PC-3 (cell line): Measurements from ENCODE around the gene RRBP1. TPM values are rescaled to one million over a fixed set of nuclear protein-coding genes. Genes with fewer than 3 reads are reported as not detected.

ENCODE experiments used
- ATAC-seq: fragments of 200-7000 bp; cut with Tn5 transposase; 2 replicates; pipeline ENCODE4 v1.9.1; 2020; ENCODE audit warnings: mild to moderate bottlenecking, moderate library complexity
- BruUV-seq: library from RNA; stranded (reverse); fragments of 400-500 nt; replicated peaks from 2 replicates; lab custom pipeline; 2021; lab: Mats Ljungman, UMichigan
- CTCF ChIA-PET: fragments of 300-600 bp; sonication (Branson Sonifier 250); formaldehyde crosslinking; loops from one replicate; lab custom pipeline; 2022; ENCODE audit warnings: antibody characterized with exemption; lab: Charles Lee
- POLR2A ChIA-PET: fragments of 300-600 bp; sonication (Branson Sonifier 250); formaldehyde crosslinking; loops from one replicate; lab custom pipeline; 2022; ENCODE audit warnings: antibody characterized with exemption; ENCODE audit not compliant: unreplicated experiment; lab: Charles Lee
- DNase-seq: peaks from one replicate; pipeline ENCODE4 v3.0.0-alpha.2; 2015
- H2AFZ ChIP-seq: fragments of 300-600 bp; sonication (generic); 2 replicates; pipeline ENCODE4 v1.6.0; 2016; ENCODE audit warnings: antibody characterized with exemption, low read length
- H3F3A ChIP-seq: fragments of 300-600 bp; sonication (generic); one replicate; pipeline ENCODE4 v1.6.0; 2017; ENCODE audit warnings: antibody characterized with exemption, low read length, control low read depth, mild to moderate bottlenecking; ENCODE audit not compliant: unreplicated experiment
- H3K27ac ChIP-seq: fragments of 300-600 bp; sonication (generic); 2 replicates; pipeline ENCODE4 v1.5.1; 2016; ENCODE audit warnings: mild to moderate bottlenecking, low read length
- H3K27me3 ChIP-seq: fragments of 300-600 bp; sonication (generic); 2 replicates; pipeline ENCODE4 v1.6.1; 2016; ENCODE audit warnings: low read length, mixed read lengths
- H3K36me3 ChIP-seq: fragments of 300-600 bp; sonication (generic); 2 replicates; pipeline ENCODE4 v1.6.1; 2016; ENCODE audit warnings: low read depth, mixed run types, low read length, mixed read lengths
- H3K4me1 ChIP-seq: fragments of 300-600 bp; sonication (generic); 2 replicates; pipeline ENCODE4 v1.5.1; 2016; ENCODE audit warnings: low read length; ENCODE audit not compliant: insufficient read depth
- H3K4me2 ChIP-seq: fragments of 300-600 bp; sonication (generic); 2 replicates; pipeline ENCODE4 v1.6.0; 2016; ENCODE audit warnings: low read length
- H3K4me3 ChIP-seq: fragments of 300-600 bp; sonication (generic); 2 replicates; pipeline ENCODE4 v1.5.1; 2016; ENCODE audit warnings: mild to moderate bottlenecking, low read length, mixed read lengths
- H3K79me2 ChIP-seq: fragments of 300-600 bp; sonication (generic); 2 replicates; pipeline ENCODE4 v1.6.1; 2017; ENCODE audit warnings: low read length, mixed read lengths
- H3K9ac ChIP-seq: fragments of 300-600 bp; sonication (generic); 2 replicates; pipeline ENCODE4 v1.6.0; 2016; ENCODE audit warnings: mild to moderate bottlenecking, low read length
- H3K9me2 ChIP-seq: fragments of 300-600 bp; sonication (generic); replicated peaks from 2 replicates; pipeline ENCODE4 v1.6.1; 2016; ENCODE audit warnings: mixed run types, low read length, mixed read lengths
- H3K9me3 ChIP-seq: fragments of 300-600 bp; sonication (generic); 2 replicates; pipeline ENCODE4 v1.6.1; 2016; ENCODE audit warnings: low read length, mixed read lengths
- H4K20me1 ChIP-seq: fragments of 300-600 bp; sonication (generic); 2 replicates; pipeline ENCODE4 v1.6.1; 2016; ENCODE audit warnings: low read length, mixed read lengths
- EZH2 ChIP-seq: fragments of 300-600 bp; sonication (generic); IDR thresholded peaks from one replicate; pipeline ENCODE4 v1.6.1; 2017; ENCODE audit warnings: antibody characterized with exemption, mild to moderate bottlenecking, low read length; ENCODE audit not compliant: unreplicated experiment
- EZH2phosphoT487 ChIP-seq: fragments of 300-600 bp; sonication (generic); IDR thresholded peaks from 2 replicates; pipeline ENCODE4 v1.6.1; 2018; ENCODE audit warnings: mild to moderate bottlenecking, antibody characterized with exemption, low read length, borderline replicate concordance
- intact Hi-C: fragments of 100-400 bp; cut with micrococcal nuclease; formaldehyde crosslinking; loops from 2 replicates; pipeline ENCODE4 v1.9.0; 2023
- total RNA-seq: library from RNA; depleted of rRNA; stranded (reverse); fragments of >200 nt; gene quantifications from 2 replicates; pipeline ENCODE4 v1.2.3, GENCODE V29; 2014
- TF ChIP-seq, protein P1 (sequence below): fragments of 300-600 bp; sonication (generic); conservative IDR thresholded peaks from 2 replicates; pipeline ENCODE4 v1.5.1; 2017; ENCODE audit warnings: antibody characterized with exemption, low read depth, mild to moderate bottlenecking, low read length

Gene RRBP1
- total RNA-seq, 1 experiment from 2014 or later, result 176 TPM

DNA sequence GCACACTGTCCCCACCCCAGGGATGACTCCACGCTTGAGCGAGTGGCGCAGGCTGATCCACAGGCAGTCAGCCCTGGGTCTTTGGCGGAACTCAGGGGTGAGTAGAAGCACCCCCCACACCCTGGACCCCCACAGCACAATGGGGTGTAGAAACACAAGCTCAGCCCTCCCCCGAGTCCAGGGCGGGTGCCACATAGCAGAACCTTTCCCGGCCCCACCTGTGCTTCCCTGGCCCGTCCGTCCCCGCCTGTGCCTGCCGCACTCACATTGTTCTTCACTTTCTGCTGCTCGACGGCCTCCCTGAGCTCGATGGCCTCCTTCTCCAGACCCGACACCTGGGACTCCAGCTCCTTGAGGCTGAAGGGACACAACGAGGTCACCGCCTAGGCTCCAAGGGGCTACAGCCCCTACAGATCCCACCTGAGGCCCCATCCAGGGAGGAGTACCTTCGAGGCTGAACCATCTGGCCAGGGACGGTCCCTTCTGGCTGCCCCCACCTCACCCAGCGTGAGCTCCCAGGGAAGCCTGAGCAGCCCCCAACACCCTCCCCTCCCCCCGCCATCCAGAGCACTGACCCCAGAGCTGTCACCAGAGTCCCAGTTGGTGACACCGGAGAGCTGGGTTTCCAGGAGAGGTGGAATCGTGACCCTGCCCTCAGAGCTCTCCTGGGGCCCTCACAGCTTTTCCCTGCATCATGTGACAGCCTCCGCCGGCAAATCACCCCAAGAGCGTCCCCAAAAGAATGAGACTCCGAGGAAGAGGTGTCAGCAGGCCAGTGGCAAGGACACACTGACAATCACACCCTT, 56.6 kb downstream of the RRBP1 start:
- CTCF ChIA-PET, result interaction anchor here (0.7 kb wide), 1 partner anchor 285 kb away, joined by 9 read pairs; no protein-coding TSS in a partner anchor
- H4K20me1 ChIP-seq, result no peaks in the 10 kb centered on the region
- no TSS peak for BruUV-seq

GRCh38 chr20:17624551-17625245, 57.3 kb downstream of the RRBP1 start:
- no peaks in the 10 kb centered on the region for H4K20me1 ChIP-seq
- no peaks in the 10 kb centered on the region for H3K27me3 ChIP-seq
- peaks cover 51% of the 10 kb centered on the region; the same call in 1 of the 2 replicates for H3K36me3 ChIP-seq
- ATAC-seq, result no peak
- TF ChIP-seq EZH2phosphoT487, result no peak
- TF ChIP-seq, protein P1, sequence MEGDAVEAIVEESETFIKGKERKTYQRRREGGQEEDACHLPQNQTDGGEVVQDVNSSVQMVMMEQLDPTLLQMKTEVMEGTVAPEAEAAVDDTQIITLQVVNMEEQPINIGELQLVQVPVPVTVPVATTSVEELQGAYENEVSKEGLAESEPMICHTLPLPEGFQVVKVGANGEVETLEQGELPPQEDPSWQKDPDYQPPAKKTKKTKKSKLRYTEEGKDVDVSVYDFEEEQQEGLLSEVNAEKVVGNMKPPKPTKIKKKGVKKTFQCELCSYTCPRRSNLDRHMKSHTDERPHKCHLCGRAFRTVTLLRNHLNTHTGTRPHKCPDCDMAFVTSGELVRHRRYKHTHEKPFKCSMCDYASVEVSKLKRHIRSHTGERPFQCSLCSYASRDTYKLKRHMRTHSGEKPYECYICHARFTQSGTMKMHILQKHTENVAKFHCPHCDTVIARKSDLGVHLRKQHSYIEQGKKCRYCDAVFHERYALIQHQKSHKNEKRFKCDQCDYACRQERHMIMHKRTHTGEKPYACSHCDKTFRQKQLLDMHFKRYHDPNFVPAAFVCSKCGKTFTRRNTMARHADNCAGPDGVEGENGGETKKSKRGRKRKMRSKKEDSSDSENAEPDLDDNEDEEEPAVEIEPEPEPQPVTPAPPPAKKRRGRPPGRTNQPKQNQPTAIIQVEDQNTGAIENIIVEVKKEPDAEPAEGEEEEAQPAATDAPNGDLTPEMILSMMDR, result no peak
- no peak for TF ChIP-seq EZH2
- DNase-seq, result no peak
- no peaks in the 10 kb centered on the region for H3K9me2 ChIP-seq
- no peaks in the 10 kb centered on the region for H3K4me1 ChIP-seq
- no peak overlapping the region for H3K27ac ChIP-seq
- no peak overlapping the region for H2AFZ ChIP-seq
- no TSS peak for BruUV-seq
- H3K4me2 ChIP-seq, result no peak overlapping the region
- no peaks in the 10 kb centered on the region for H3K79me2 ChIP-seq
- intact Hi-C loops, result no loop called here
- H3K4me3 ChIP-seq, result no peak overlapping the region
- CTCF ChIA-PET, result no interaction called here
- POLR2A ChIA-PET, result no interaction called here
- no peaks in the 10 kb centered on the region for H3K9me3 ChIP-seq
- no peaks in the 10 kb centered on the region for H3F3A ChIP-seq
- no peak overlapping the region for H3K9ac ChIP-seq

More for the DNA sequence above, 56.6 kb downstream of the RRBP1 start:
- Histone ChIP-seq H3K4me2 (no peak overlapping the region), H3K27ac (no peak overlapping the region), H3K9ac (no peak overlapping the region), H3K9me2 (no peaks in the 10 kb centered on the region), H3K9me3 (no peaks in the 10 kb centered on the region), H3F3A (no peaks in the 10 kb centered on the region), H3K4me3 (no peak overlapping the region), H3K79me2 (no peaks in the 10 kb centered on the region), H3K36me3 (peaks cover 49% of the 10 kb centered on the region; the same call in 1 of the 2 replicates), H3K27me3 (no peaks in the 10 kb centered on the region), H3K4me1 (no peaks in the 10 kb centered on the region), H2AFZ (no peak overlapping the region)
- ATAC-seq (no peak), DNase-seq (no peak)
- POLR2A ChIA-PET, result no interaction called here
- TF ChIP-seq EZH2phosphoT487 (no peak), EZH2 (no peak)
- TF ChIP-seq, protein P1, result no peak
- intact Hi-C loops, result no loop called here
